A673 (cell line): Measurements from ENCODE around the gene ZBED3.

Experiments used
- EZH2 ChIP-seq: fragments of 200-600 bp; sonication (generic); IDR thresholded peaks from 2 replicates; pipeline ENCODE4 v1.6.1; 2017; ENCODE audit warnings: borderline replicate concordance, low read depth, mild to moderate bottlenecking, mixed read lengths, antibody characterized with exemption, low read length; ENCODE audit not compliant: poor library complexity, severe bottlenecking
- TF ChIP-seq, protein P1 (sequence below): fragments of 300-800, 200-600 bp; sonication (generic); conservative IDR thresholded peaks from 2 replicates; pipeline ENCODE4 v1.5.1; 2017; ENCODE audit warnings: low read depth, mild to moderate bottlenecking, antibody characterized with exemption, low read length, moderate library complexity, mixed read lengths

DNA sequence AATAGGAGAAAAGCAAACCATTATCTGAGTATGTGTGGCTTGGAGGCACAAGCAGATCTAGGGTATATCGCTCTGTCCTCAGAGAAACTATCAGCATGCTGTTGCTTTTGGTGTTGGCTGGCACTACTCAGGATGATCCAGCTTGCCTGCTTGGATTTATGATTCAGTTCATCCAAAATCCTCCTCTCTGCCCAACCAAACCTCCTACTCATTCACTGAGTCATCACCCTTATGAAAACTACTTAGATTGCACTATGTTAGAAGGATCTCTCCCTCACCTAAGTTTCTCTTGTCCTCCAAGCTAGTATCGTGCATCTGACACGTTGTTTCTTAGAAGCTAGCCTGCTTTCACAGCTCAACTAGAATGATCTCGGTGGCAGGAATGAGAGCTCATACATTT lies 14.2 kb upstream of the ZBED3 start:
- TF ChIP-seq EZH2 = no peak
- TF ChIP-seq, protein P1, sequence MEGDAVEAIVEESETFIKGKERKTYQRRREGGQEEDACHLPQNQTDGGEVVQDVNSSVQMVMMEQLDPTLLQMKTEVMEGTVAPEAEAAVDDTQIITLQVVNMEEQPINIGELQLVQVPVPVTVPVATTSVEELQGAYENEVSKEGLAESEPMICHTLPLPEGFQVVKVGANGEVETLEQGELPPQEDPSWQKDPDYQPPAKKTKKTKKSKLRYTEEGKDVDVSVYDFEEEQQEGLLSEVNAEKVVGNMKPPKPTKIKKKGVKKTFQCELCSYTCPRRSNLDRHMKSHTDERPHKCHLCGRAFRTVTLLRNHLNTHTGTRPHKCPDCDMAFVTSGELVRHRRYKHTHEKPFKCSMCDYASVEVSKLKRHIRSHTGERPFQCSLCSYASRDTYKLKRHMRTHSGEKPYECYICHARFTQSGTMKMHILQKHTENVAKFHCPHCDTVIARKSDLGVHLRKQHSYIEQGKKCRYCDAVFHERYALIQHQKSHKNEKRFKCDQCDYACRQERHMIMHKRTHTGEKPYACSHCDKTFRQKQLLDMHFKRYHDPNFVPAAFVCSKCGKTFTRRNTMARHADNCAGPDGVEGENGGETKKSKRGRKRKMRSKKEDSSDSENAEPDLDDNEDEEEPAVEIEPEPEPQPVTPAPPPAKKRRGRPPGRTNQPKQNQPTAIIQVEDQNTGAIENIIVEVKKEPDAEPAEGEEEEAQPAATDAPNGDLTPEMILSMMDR = no peak
